Calu3 (cell line): ENCODE measurements around the gene ZC3H18. TPM values are rescaled to one million over a fixed set of nuclear protein-coding genes. Genes with fewer than 3 reads are reported as not detected.
A peak's percentile ranks its signal among the peaks of the same experiment; 100 is the strongest.

ENCODE experiments used
- BruUV-seq: library from RNA; stranded (reverse); fragments of 400-500 nt; replicated peaks from 2 replicates; lab custom pipeline; 2021; lab: Mats Ljungman, UMichigan
- CTCF ChIA-PET: fragments of 300-600 bp; sonication (Branson Sonifier 250); formaldehyde crosslinking; loops from one replicate; lab custom pipeline; 2022; ENCODE audit warnings: antibody characterized with exemption; lab: Charles Lee
- DNase-seq: peaks from one replicate; pipeline ENCODE4 v3.0.0; 2022
- H3K27ac Mint-ChIP-seq: one replicate; pipeline ENCODE4 v1.8.0; 2022; ENCODE audit warnings: mixed read lengths; ENCODE audit not compliant: unreplicated experiment
- H3K27me3 Mint-ChIP-seq: one replicate; pipeline ENCODE4 v1.8.0; 2022; ENCODE audit warnings: mixed read lengths; ENCODE audit not compliant: unreplicated experiment
- H3K36me3 Mint-ChIP-seq: one replicate; pipeline ENCODE4 v1.8.0; 2022; ENCODE audit warnings: mild to moderate bottlenecking, moderate library complexity, mixed read lengths; ENCODE audit not compliant: insufficient read depth, unreplicated experiment
- H3K4me1 Mint-ChIP-seq: one replicate; pipeline ENCODE4 v1.8.0; 2022; ENCODE audit warnings: mild to moderate bottlenecking, low read depth, mixed read lengths; ENCODE audit not compliant: unreplicated experiment
- H3K4me3 Mint-ChIP-seq: one replicate; pipeline ENCODE4 v1.8.0; 2022; ENCODE audit warnings: mild to moderate bottlenecking, low read depth, moderate library complexity, mixed read lengths; ENCODE audit not compliant: unreplicated experiment
- H3K9me3 Mint-ChIP-seq: one replicate; pipeline ENCODE4 v1.8.0; 2022; ENCODE audit warnings: low read depth, mixed read lengths; ENCODE audit not compliant: unreplicated experiment
- intact Hi-C: fragments of 100-400 bp; cut with micrococcal nuclease; formaldehyde crosslinking; loops from one replicate; pipeline ENCODE4 v1.10.0; 2022; ENCODE audit not compliant: unreplicated experiment
- total RNA-seq: library from RNA; stranded (reverse); gene quantifications from 2 replicates; pipeline ENCODE4 v1.2.3, GENCODE V29; 2022
- TF ChIP-seq, protein P1 (sequence below): fragments of 200-600 bp; IDR thresholded peaks from one replicate; pipeline ENCODE4 v1.8.0; 2022; ENCODE audit warnings: antibody characterized with exemption; ENCODE audit not compliant: unreplicated experiment

ZC3H18 gene
- total RNA-seq, 1 experiment from 2014 or later = 85.7 TPM

DNA sequence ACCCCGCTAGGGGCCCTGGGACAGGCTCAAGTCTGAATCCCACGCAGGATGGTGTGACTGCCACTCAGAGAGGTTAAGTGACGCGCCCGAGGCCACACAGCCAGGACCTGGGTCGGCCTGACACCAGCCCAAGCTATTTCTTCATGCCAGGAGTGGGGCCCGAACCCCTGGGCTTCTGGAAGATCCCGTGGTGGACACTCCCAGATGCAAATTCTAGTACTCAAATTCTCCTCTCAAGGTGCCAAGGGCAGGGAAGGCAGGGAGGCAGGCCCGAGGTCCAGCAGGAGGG is 73.4 kb downstream of the ZC3H18 start:
- Mint-ChIP-seq H3K4me1 (peaks cover 12% of the 10 kb centered on the region), H3K27me3 (peaks cover 22% of the 10 kb centered on the region), H3K27ac (no peak overlapping the region), H3K36me3 (peaks cover 92% of the 10 kb centered on the region), H3K4me3 (no peak overlapping the region), H3K9me3 (no peaks in the 10 kb centered on the region)
- no TSS peak for BruUV-seq
- DNase-seq = no peak
- TF ChIP-seq, protein P1, sequence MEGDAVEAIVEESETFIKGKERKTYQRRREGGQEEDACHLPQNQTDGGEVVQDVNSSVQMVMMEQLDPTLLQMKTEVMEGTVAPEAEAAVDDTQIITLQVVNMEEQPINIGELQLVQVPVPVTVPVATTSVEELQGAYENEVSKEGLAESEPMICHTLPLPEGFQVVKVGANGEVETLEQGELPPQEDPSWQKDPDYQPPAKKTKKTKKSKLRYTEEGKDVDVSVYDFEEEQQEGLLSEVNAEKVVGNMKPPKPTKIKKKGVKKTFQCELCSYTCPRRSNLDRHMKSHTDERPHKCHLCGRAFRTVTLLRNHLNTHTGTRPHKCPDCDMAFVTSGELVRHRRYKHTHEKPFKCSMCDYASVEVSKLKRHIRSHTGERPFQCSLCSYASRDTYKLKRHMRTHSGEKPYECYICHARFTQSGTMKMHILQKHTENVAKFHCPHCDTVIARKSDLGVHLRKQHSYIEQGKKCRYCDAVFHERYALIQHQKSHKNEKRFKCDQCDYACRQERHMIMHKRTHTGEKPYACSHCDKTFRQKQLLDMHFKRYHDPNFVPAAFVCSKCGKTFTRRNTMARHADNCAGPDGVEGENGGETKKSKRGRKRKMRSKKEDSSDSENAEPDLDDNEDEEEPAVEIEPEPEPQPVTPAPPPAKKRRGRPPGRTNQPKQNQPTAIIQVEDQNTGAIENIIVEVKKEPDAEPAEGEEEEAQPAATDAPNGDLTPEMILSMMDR = no peak
- intact Hi-C loops = no loop called here
- CTCF ChIA-PET = no interaction called here

DNA sequence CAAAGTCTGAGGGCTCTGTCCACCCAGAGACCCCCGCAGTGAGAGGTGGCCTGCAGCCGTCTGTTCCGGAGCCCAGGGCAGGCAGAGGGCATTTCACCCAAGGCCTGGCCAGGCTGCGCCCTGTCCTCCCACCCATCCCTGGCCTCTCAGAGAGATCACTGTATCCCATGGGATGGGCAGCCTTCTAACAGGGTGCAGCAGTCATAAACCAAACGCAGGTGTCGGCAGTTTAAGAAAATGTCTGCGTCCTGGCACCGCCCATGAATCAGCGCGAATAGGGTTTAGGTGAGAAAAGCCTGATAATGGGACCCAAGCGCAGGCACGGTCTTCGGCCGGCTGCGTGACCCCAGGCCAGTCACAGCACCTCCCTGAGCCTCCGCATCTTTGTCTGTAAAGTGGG is 75.3 kb downstream of the ZC3H18 start:
- TF ChIP-seq, protein P1 = no peak
- peaks cover 12% of the 10 kb centered on the region for H3K4me1 Mint-ChIP-seq
- intact Hi-C loops = no loop called here
- H3K36me3 Mint-ChIP-seq = peaks cover 97% of the 10 kb centered on the region
- no peaks in the 10 kb centered on the region for H3K9me3 Mint-ChIP-seq
- DNase-seq = no peak
- CTCF ChIA-PET = no interaction called here
- no TSS peak for BruUV-seq
- peaks cover 7% of the 10 kb centered on the region for H3K27me3 Mint-ChIP-seq
- H3K4me3 Mint-ChIP-seq = no peak overlapping the region
- H3K27ac Mint-ChIP-seq = peak overlapping the region; percentile 18

DNA sequence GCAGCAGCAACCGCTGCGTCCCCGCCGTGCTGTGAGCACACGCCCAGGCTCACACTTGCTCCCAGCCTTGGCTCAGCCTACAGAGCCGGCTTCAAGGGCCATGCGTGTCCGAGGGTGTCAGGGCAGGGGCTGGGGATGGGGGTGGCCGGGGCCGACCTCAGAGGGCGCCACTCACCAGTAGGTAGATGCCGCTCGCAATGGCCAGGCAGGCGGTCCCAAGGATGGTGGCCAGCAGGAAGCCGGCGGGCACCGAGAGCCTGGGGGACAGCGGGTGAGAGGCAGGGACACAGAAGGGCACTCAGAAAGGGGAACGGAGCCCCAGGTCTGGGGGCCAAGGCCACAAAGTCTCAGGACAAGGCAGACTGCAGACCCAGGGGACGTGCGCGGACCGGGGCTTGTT is 75.7 kb downstream of the ZC3H18 start:
- H3K27me3 Mint-ChIP-seq = peaks cover 3% of the 10 kb centered on the region
- no peak overlapping the region for H3K27ac Mint-ChIP-seq
- H3K4me3 Mint-ChIP-seq = no peak overlapping the region

DNA sequence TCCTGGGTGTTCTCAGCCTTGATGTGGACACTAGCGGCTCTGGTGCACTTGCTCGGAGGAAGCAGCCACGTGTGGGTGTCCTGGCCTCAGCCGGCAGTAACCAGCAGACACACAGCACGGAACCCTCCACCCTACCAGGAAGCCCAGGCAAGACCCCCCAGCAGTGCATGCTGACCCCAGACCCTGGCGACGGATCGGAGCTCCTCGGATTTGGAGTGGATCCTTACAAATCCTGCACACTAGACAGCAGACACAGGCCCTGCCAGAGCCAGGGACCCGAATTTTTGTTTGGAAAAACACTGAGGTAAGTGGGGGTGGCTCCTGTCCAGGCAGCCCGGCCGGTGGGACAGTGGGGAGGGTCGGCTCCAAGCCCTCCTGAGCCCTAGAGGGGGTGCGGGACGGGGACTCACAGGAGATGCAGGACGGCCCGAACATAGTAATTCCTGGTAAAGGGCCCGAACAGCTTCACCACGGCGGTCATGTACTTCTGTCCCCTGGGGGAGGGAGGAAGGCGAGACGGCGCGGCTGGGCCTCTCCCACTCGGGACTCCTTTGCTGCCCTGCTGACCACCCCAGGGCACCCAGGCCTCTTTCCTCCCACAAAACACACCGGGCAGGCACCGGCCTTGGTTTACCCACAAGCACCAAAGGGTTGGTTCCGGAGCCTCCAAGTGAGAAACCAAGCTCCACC is 76.3 kb downstream of the ZC3H18 start:
- no peaks in the 10 kb centered on the region for H3K27me3 Mint-ChIP-seq
- H3K4me3 Mint-ChIP-seq = no peak overlapping the region
- CTCF ChIA-PET = no interaction called here
- intact Hi-C loops = no loop called here
- peaks cover 14% of the 10 kb centered on the region for H3K4me1 Mint-ChIP-seq
- TF ChIP-seq, protein P1 = no peak
- BruUV-seq = no TSS peak
- H3K36me3 Mint-ChIP-seq = peaks cover 97% of the 10 kb centered on the region
- H3K27ac Mint-ChIP-seq = no peak overlapping the region
- no peak for DNase-seq
- H3K9me3 Mint-ChIP-seq = no peaks in the 10 kb centered on the region

More for the DNA sequence above, 75.7 kb downstream of the ZC3H18 start:
- intact Hi-C loops = no loop called here
- CTCF ChIA-PET = no interaction called here
- H3K4me1 Mint-ChIP-seq = peaks cover 10% of the 10 kb centered on the region
- no peaks in the 10 kb centered on the region for H3K9me3 Mint-ChIP-seq
- no peak for DNase-seq
- no TSS peak for BruUV-seq
- TF ChIP-seq, protein P1 = no peak
- peaks cover 97% of the 10 kb centered on the region for H3K36me3 Mint-ChIP-seq
